ENCODE measurements around the gene P2RY8. TPM values are rescaled to one million over a fixed set of nuclear protein-coding genes. Genes with fewer than 3 reads are reported as not detected.

The P2RY8 gene
- total and polyA plus RNA-seq, 10 of the 15 experiments (the other 5 are each of a cell fraction or from before 2014, with no cell fraction given), result 2.0 to 64.4 (median 36.5) TPM

DNA sequence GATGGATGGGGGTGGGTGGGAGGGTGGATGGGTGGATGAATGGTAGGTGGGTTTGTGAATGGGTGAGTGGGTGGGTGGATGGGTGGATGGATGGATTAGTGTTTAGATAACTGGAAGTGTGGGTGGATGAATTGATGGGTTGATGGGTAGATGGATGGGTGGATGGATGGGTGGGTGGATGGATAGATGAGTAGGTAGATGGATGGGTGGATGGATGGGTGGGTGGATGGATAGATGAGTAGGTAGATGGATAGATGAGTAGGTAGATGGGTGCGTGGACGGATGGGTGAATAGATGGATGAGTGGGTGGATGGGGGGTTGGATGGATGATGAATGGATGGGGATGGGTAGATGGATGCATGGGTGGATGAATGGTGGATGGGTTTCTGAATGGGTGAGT, 64.0 kb downstream of the P2RY8 start:
- ChIA-PET RAD21 (ENCODE audit: unreplicated experiment) (no interaction called here), CTCF (no interaction called here), POLR2A (no interaction called here), SMC1A (ENCODE audit: uncharacterized antibody, unreplicated experiment) (no interaction called here)
- no peak for FAIRE-seq
- Histone ChIP-seq H3K27me3 (replicated peaks in 1 of 2; ENCODE audit: control insufficient read depth in 2 of 2, insufficient read depth in 2 of 2, low read length in 1 of 2) (no peaks in the 10 kb centered on the region), H2AFZ (ENCODE audit: control insufficient read depth, low read depth, low read length) (no peak overlapping the region), H3K4me1 (ENCODE audit: control insufficient read depth, insufficient read depth, low read length) (peaks cover 31% of the 10 kb centered on the region), H3K9ac (ENCODE audit: control insufficient read depth, insufficient read depth, low read length) (no peak overlapping the region), H3K4me2 (ENCODE audit: control insufficient read depth, insufficient read depth) (no peak overlapping the region), H3K36me3 (ENCODE audit: control insufficient read depth in 2 of 2, insufficient read depth in 2 of 2, low read length in 1 of 2) (peaks cover 3 to 6% of the 10 kb centered on the region in 2 experiments), H4K20me1 (ENCODE audit: control insufficient read depth, insufficient read depth) (no peaks in the 10 kb centered on the region), H3K27ac (ENCODE audit: control insufficient read depth, insufficient read depth) (no peak overlapping the region), H3K4me3 (no peak overlapping the region), H3K79me2 (ENCODE audit: control insufficient read depth, insufficient read depth, low read length) (peaks cover 20% of the 10 kb centered on the region), H3K9me3 (replicated peaks; ENCODE audit: control insufficient read depth, insufficient read depth, low read length) (no peaks in the 10 kb centered on the region)
- BruUV-seq (replicated peaks), result no TSS peak
- WGBS (ENCODE audit: insufficient coverage, insufficient replicate concordance, low lambda C conversion rate, missing lambda C conversion rate), result 100% methylated on average over 2 of the region's 2 CpGs
- no peak for ATAC-seq
- no peak for DNase-seq (ENCODE audit: low read depth, low spot score)
- in situ Hi-C loops (cut with MboI) (loop anchor here (25.0 kb wide), 1 partner anchor 1039 kb away; the partner anchor contains the start of genes DHRSX and ZBED1), intact Hi-C loops (cut with micrococcal nuclease; ENCODE audit: unreplicated experiment) (no loop called here)
- TF ChIP-seq NR2C2 (IDR thresholded peaks at IDR 0.05; ENCODE audit: borderline replicate concordance, control insufficient read depth, insufficient read length, low read depth), result no peak
- TF ChIP-seq IRF4 (IDR thresholded peaks at IDR 0.05; ENCODE audit: low read depth, low read length), result no peak
- TF ChIP-seq, protein P1, sequence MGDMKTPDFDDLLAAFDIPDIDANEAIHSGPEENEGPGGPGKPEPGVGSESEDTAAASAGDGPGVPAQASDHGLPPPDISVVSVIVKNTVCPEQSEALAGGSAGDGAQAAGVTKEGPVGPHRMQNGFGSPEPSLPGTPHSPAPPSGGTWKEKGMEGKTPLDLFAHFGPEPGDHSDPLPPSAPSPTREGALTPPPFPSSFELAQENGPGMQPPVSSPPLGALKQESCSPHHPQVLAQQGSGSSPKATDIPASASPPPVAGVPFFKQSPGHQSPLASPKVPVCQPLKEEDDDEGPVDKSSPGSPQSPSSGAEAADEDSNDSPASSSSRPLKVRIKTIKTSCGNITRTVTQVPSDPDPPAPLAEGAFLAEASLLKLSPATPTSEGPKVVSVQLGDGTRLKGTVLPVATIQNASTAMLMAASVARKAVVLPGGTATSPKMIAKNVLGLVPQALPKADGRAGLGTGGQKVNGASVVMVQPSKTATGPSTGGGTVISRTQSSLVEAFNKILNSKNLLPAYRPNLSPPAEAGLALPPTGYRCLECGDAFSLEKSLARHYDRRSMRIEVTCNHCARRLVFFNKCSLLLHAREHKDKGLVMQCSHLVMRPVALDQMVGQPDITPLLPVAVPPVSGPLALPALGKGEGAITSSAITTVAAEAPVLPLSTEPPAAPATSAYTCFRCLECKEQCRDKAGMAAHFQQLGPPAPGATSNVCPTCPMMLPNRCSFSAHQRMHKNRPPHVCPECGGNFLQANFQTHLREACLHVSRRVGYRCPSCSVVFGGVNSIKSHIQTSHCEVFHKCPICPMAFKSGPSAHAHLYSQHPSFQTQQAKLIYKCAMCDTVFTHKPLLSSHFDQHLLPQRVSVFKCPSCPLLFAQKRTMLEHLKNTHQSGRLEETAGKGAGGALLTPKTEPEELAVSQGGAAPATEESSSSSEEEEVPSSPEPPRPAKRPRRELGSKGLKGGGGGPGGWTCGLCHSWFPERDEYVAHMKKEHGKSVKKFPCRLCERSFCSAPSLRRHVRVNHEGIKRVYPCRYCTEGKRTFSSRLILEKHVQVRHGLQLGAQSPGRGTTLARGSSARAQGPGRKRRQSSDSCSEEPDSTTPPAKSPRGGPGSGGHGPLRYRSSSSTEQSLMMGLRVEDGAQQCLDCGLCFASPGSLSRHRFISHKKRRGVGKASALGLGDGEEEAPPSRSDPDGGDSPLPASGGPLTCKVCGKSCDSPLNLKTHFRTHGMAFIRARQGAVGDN (IDR thresholded peaks at IDR 0.05), result no peak
- TF ChIP-seq, protein P2, sequence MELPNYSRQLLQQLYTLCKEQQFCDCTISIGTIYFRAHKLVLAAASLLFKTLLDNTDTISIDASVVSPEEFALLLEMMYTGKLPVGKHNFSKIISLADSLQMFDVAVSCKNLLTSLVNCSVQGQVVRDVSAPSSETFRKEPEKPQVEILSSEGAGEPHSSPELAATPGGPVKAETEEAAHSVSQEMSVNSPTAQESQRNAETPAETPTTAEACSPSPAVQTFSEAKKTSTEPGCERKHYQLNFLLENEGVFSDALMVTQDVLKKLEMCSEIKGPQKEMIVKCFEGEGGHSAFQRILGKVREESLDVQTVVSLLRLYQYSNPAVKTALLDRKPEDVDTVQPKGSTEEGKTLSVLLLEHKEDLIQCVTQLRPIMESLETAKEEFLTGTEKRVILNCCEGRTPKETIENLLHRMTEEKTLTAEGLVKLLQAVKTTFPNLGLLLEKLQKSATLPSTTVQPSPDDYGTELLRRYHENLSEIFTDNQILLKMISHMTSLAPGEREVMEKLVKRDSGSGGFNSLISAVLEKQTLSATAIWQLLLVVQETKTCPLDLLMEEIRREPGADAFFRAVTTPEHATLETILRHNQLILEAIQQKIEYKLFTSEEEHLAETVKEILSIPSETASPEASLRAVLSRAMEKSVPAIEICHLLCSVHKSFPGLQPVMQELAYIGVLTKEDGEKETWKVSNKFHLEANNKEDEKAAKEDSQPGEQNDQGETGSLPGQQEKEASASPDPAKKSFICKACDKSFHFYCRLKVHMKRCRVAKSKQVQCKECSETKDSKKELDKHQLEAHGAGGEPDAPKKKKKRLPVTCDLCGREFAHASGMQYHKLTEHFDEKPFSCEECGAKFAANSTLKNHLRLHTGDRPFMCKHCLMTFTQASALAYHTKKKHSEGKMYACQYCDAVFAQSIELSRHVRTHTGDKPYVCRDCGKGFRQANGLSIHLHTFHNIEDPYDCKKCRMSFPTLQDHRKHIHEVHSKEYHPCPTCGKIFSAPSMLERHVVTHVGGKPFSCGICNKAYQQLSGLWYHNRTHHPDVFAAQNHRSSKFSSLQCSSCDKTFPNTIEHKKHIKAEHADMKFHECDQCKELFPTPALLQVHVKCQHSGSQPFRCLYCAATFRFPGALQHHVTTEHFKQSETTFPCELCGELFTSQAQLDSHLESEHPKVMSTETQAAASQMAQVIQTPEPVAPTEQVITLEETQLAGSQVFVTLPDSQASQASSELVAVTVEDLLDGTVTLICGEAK (IDR thresholded peaks at IDR 0.05; ENCODE audit: borderline replicate concordance), result no peak
- no peak for TF ChIP-seq ZZZ3 (IDR thresholded peaks at IDR 0.05; ENCODE audit: control insufficient read depth, insufficient read length, low read depth)
- TF ChIP-seq FOXM1 (IDR thresholded peaks at IDR 0.05; ENCODE audit: low read depth, low read length), result no peak
- no peak for TF ChIP-seq POLR2AphosphoS5 (IDR thresholded peaks at IDR 0.05; ENCODE audit: low read length)
- TF ChIP-seq CHD1 (IDR thresholded peaks at IDR 0.05; ENCODE audit: low read depth, low read length), result no peak
- TF ChIP-seq IKZF2 (IDR thresholded peaks at IDR 0.05), result no peak
- TF ChIP-seq ESRRA (IDR thresholded peaks at IDR 0.05; ENCODE audit: low read length), result no peak
- no peak for TF ChIP-seq TCF12 (IDR thresholded peaks at IDR 0.05; ENCODE audit: low read depth, low read length)
- no peak for TF ChIP-seq PAX5 (IDR thresholded peaks at IDR 0.05; ENCODE audit: borderline replicate concordance, low read depth, low read length)
- TF ChIP-seq, protein P3, sequence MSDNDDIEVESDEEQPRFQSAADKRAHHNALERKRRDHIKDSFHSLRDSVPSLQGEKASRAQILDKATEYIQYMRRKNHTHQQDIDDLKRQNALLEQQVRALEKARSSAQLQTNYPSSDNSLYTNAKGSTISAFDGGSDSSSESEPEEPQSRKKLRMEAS (IDR thresholded peaks at IDR 0.05; ENCODE audit: low read depth, low read length), result no peak
- TF ChIP-seq NR2C1 (IDR thresholded peaks at IDR 0.05), result no peak
